HEK293 (cell line): ENCODE data around the gene MAP4K2.

ENCODE experiments used
- GLIS2 ChIP-seq: fragments of 450-650 bp; formaldehyde crosslinking; IDR thresholded peaks from 2 replicates; pipeline ENCODE4 v1.5.1; 2016; ENCODE audit warnings: missing biosample characterization, missing genetic modification characterization
- KLF1 ChIP-seq: fragments of 450-650 bp; formaldehyde crosslinking; IDR thresholded peaks from 2 replicates; pipeline ENCODE4 v1.5.1; 2016; ENCODE audit warnings: missing biosample characterization, missing genetic modification characterization
- KLF10 ChIP-seq: fragments of 450-650 bp; IDR thresholded peaks from 2 replicates; pipeline ENCODE4 v1.5.1; 2018; ENCODE audit warnings: missing biosample characterization, mild to moderate bottlenecking, missing genetic modification characterization
- KLF17 ChIP-seq: fragments of 450-650 bp; formaldehyde crosslinking; IDR thresholded peaks from 2 replicates; pipeline ENCODE4 v1.5.1; 2016; ENCODE audit warnings: missing biosample characterization, missing genetic modification characterization
- SP2 ChIP-seq: fragments of 450-650 bp; formaldehyde crosslinking; IDR thresholded peaks from 2 replicates; pipeline ENCODE4 v1.5.1; 2016; ENCODE audit warnings: missing biosample characterization, missing genetic modification characterization
- TCF7L2 ChIP-seq: IDR thresholded peaks from 2 replicates; pipeline ENCODE4 v1.6.1; 2011; ENCODE audit warnings: low read depth, mild to moderate bottlenecking, inconsistent platforms, low read length, moderate library complexity, borderline replicate concordance
- ZBTB1 ChIP-seq: fragments of 450-650 bp; formaldehyde crosslinking; IDR thresholded peaks from 2 replicates; pipeline ENCODE4 v1.5.1; 2016; ENCODE audit warnings: missing biosample characterization, missing genetic modification characterization
- ZBTB17 ChIP-seq: fragments of 450-650 bp; formaldehyde crosslinking; IDR thresholded peaks from 2 replicates; pipeline ENCODE4 v1.5.1; 2016; ENCODE audit warnings: missing biosample characterization, missing genetic modification characterization
- ZFP37 ChIP-seq: fragments of 450-650 bp; formaldehyde crosslinking; IDR thresholded peaks from 2 replicates; pipeline ENCODE4 v1.5.1; 2016; ENCODE audit warnings: missing biosample characterization, missing genetic modification characterization
- ZNF146 ChIP-seq: fragments of 450-650 bp; formaldehyde crosslinking; IDR thresholded peaks from 2 replicates; pipeline ENCODE4 v1.5.1; 2016; ENCODE audit warnings: missing biosample characterization, missing genetic modification characterization
- ZNF155 ChIP-seq: fragments of 450-650 bp; formaldehyde crosslinking; IDR thresholded peaks from 2 replicates; pipeline ENCODE4 v1.5.1; 2016; ENCODE audit warnings: missing biosample characterization, missing genetic modification characterization
- ZNF18 ChIP-seq: fragments of 450-650 bp; formaldehyde crosslinking; IDR thresholded peaks from 2 replicates; pipeline ENCODE4 v1.5.1; 2016; ENCODE audit warnings: missing biosample characterization, missing genetic modification characterization
- ZNF19 ChIP-seq: fragments of 450-650 bp; formaldehyde crosslinking; IDR thresholded peaks from 2 replicates; pipeline ENCODE4; 2016; ENCODE audit warnings: missing biosample characterization, missing genetic modification characterization, low read depth
- ZNF362 ChIP-seq: fragments of 450-650 bp; formaldehyde crosslinking; IDR thresholded peaks from 2 replicates; pipeline ENCODE4 v1.5.1; 2016; ENCODE audit warnings: missing biosample characterization, missing genetic modification characterization
- ZNF416 ChIP-seq: fragments of 450-650 bp; formaldehyde crosslinking; IDR thresholded peaks from 2 replicates; pipeline ENCODE4 v1.5.1; 2016; ENCODE audit warnings: missing biosample characterization, missing genetic modification characterization
- ZNF48 ChIP-seq: fragments of 450-650 bp; formaldehyde crosslinking; IDR thresholded peaks from 2 replicates; pipeline ENCODE4 v1.5.1; 2016; ENCODE audit warnings: missing biosample characterization, missing genetic modification characterization
- ZNF510 ChIP-seq: fragments of 450-650 bp; formaldehyde crosslinking; IDR thresholded peaks from 2 replicates; pipeline ENCODE4 v1.5.1; 2018; ENCODE audit warnings: mild to moderate bottlenecking, missing genetic modification characterization, missing biosample characterization; ENCODE audit not compliant: insufficient replicate concordance
- ZNF555 ChIP-seq: fragments of 450-650 bp; formaldehyde crosslinking; conservative IDR thresholded peaks from 2 replicates; pipeline ENCODE4 v1.5.1; 2017; ENCODE audit warnings: missing biosample characterization, mild to moderate bottlenecking, missing genetic modification characterization, inconsistent platforms
- ZNF585B ChIP-seq: fragments of 450-650 bp; formaldehyde crosslinking; IDR thresholded peaks from 2 replicates; pipeline ENCODE4 v1.5.1; 2016; ENCODE audit warnings: missing biosample characterization, missing genetic modification characterization
- ZNF624 ChIP-seq: fragments of 450-650 bp; formaldehyde crosslinking; IDR thresholded peaks from 2 replicates; pipeline ENCODE4 v1.5.1; 2017; ENCODE audit warnings: missing biosample characterization, missing genetic modification characterization
- ZNF639 ChIP-seq: fragments of 450-650 bp; formaldehyde crosslinking; IDR thresholded peaks from 2 replicates; pipeline ENCODE4 v1.5.1; 2016; ENCODE audit warnings: missing biosample characterization, missing genetic modification characterization
- ZNF658 ChIP-seq: fragments of 450-650 bp; formaldehyde crosslinking; IDR thresholded peaks from 2 replicates; pipeline ENCODE4; 2016; ENCODE audit warnings: missing biosample characterization, missing genetic modification characterization
- ZNF660 ChIP-seq: fragments of 450-650 bp; IDR thresholded peaks from 2 replicates; pipeline ENCODE4 v1.5.1; 2018; ENCODE audit warnings: missing biosample characterization, mild to moderate bottlenecking, missing genetic modification characterization
- ZNF776 ChIP-seq: fragments of 450-650 bp; formaldehyde crosslinking; IDR thresholded peaks from 2 replicates; pipeline ENCODE4 v1.5.0; 2017; ENCODE audit warnings: missing biosample characterization, missing genetic modification characterization, borderline replicate concordance
- ZXDB ChIP-seq: fragments of 450-650 bp; formaldehyde crosslinking; IDR thresholded peaks from 2 replicates; pipeline ENCODE4 v1.5.1; 2016; ENCODE audit warnings: missing biosample characterization, missing genetic modification characterization
- TF ChIP-seq, protein P1 (sequence below): fragments of 450-650 bp; formaldehyde crosslinking; IDR thresholded peaks from 2 replicates; pipeline ENCODE4 v1.5.1; 2016; ENCODE audit warnings: missing biosample characterization, missing genetic modification characterization
- TF ChIP-seq, protein P2 (sequence below): fragments of 450-650 bp; formaldehyde crosslinking; conservative IDR thresholded peaks from 2 replicates; pipeline ENCODE4 v1.5.1; 2016; ENCODE audit warnings: low read depth, missing biosample characterization, missing genetic modification characterization
- TF ChIP-seq, protein P3 (sequence below): fragments of 450-650 bp; formaldehyde crosslinking; IDR thresholded peaks from 2 replicates; pipeline ENCODE4 v1.5.1; 2016; ENCODE audit warnings: missing biosample characterization, missing genetic modification characterization
- TF ChIP-seq, protein P4 (sequence below): fragments of 450-650 bp; formaldehyde crosslinking; IDR thresholded peaks from 2 replicates; pipeline ENCODE4 v1.5.1; 2016; ENCODE audit warnings: missing biosample characterization, missing genetic modification characterization

Gene MAP4K2

DNA sequence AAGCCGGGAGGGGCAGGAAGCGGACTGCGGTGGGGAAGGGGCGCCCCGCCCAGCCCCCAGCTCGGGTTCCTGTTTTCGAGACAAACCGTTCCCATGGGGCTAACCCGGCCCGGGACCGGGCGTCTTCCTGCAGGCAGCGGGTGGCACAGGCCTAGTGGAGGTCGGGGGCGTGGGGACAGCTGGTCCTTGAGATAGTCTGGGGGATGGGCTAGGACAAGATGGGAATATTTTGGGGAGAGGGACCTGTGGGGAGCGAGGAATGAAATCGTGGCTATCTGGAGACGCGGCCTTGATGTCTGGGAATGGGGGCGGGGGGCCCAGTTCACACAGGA is 57.9 kb downstream of the MAP4K2 start (continued):
- TF ChIP-seq ZNF19 (tag by site-specific recombination) (no peak), ZNF660 (tag by site-specific recombination) (no peak), KLF17 (tag by site-specific recombination) (no peak), ZFP37 (tag by site-specific recombination) (no peak), ZNF510 (tag by site-specific recombination) (no peak), ZNF585B (no peak), ZXDB (tag by site-specific recombination) (no peak), ZNF639 (no peak), ZNF624 (tag by site-specific recombination) (no peak), ZNF48 (no peak), KLF10 (tag by site-specific recombination) (no peak), ZNF18 (tag by site-specific recombination) (no peak), ZNF776 (no peak), SP2 (tag by site-specific recombination) (no peak), ZBTB1 (tag by site-specific recombination) (no peak), KLF1 (tag by site-specific recombination) (peak; percentile 92), ZNF155 (tag by site-specific recombination) (no peak), ZBTB17 (no peak), ZNF658 (tag by site-specific recombination) (no peak), ZNF416 (no peak), ZNF555 (tag by site-specific recombination) (no peak), ZNF146 (tag by site-specific recombination) (no peak), ZNF362 (no peak), GLIS2 (tag by site-specific recombination) (0 out of 2 replicates have a peak, but pooled peaks have one; percentile 31), TCF7L2 (no peak)
- TF ChIP-seq, protein P1, sequence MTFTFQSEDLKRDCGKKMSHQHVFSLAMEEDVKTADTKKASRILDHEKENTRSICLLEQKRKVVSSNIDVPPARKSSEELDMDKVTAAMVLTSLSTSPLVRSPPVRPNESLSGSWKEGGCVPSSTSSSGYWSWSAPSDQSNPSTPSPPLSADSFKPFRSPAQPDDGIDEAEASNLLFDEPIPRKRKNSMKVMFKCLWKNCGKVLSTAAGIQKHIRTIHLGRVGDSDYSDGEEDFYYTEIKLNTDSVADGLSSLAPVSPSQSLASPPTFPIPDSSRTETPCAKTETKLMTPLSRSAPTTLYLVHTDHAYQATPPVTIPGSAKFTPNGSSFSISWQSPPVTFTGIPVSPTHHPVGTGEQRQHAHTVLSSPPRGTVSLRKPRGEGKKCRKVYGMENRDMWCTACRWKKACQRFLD (tag by site-specific recombination), result no peak
- TF ChIP-seq, protein P2, sequence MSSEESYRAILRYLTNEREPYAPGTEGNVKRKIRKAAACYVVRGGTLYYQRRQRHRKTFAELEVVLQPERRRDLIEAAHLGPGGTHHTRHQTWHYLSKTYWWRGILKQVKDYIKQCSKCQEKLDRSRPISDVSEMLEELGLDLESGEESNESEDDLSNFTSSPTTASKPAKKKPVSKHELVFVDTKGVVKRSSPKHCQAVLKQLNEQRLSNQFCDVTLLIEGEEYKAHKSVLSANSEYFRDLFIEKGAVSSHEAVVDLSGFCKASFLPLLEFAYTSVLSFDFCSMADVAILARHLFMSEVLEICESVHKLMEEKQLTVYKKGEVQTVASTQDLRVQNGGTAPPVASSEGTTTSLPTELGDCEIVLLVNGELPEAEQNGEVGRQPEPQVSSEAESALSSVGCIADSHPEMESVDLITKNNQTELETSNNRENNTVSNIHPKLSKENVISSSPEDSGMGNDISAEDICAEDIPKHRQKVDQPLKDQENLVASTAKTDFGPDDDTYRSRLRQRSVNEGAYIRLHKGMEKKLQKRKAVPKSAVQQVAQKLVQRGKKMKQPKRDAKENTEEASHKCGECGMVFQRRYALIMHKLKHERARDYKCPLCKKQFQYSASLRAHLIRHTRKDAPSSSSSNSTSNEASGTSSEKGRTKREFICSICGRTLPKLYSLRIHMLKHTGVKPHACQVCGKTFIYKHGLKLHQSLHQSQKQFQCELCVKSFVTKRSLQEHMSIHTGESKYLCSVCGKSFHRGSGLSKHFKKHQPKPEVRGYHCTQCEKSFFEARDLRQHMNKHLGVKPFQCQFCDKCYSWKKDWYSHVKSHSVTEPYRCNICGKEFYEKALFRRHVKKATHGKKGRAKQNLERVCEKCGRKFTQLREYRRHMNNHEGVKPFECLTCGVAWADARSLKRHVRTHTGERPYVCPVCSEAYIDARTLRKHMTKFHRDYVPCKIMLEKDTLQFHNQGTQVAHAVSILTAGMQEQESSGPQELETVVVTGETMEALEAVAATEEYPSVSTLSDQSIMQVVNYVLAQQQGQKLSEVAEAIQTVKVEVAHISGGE (tag by site-specific recombination), result no peak
- TF ChIP-seq, protein P3, sequence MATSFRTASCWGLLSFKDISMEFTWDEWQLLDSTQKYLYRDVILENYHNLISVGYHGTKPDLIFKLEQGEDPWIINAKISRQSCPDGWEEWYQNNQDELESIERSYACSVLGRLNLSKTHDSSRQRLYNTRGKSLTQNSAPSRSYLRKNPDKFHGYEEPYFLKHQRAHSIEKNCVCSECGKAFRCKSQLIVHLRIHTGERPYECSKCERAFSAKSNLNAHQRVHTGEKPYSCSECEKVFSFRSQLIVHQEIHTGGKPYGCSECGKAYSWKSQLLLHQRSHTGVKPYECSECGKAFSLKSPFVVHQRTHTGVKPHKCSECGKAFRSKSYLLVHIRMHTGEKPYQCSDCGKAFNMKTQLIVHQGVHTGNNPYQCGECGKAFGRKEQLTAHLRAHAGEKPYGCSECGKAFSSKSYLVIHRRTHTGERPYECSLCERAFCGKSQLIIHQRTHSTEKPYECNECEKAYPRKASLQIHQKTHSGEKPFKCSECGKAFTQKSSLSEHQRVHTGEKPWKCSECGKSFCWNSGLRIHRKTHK (tag by site-specific recombination), result no peak
- TF ChIP-seq, protein P4, sequence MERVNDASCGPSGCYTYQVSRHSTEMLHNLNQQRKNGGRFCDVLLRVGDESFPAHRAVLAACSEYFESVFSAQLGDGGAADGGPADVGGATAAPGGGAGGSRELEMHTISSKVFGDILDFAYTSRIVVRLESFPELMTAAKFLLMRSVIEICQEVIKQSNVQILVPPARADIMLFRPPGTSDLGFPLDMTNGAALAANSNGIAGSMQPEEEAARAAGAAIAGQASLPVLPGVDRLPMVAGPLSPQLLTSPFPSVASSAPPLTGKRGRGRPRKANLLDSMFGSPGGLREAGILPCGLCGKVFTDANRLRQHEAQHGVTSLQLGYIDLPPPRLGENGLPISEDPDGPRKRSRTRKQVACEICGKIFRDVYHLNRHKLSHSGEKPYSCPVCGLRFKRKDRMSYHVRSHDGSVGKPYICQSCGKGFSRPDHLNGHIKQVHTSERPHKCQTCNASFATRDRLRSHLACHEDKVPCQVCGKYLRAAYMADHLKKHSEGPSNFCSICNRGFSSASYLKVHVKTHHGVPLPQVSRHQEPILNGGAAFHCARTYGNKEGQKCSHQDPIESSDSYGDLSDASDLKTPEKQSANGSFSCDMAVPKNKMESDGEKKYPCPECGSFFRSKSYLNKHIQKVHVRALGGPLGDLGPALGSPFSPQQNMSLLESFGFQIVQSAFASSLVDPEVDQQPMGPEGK (tag by site-specific recombination), result peak; percentile 70
